Measurements from ENCODE around the gene S100A13.

S100A13 gene

GRCh38 chr1:153628638-153629342, 1.5 kb upstream of the S100A13 start:
- FAIRE-seq (no peak), DNase-seq (ENCODE audit: insufficient read length, low spot score) (no peak)
- TF ChIP-seq SPI1 (IDR thresholded peaks at IDR 0.05; ENCODE audit: low read depth, low read length), result no peak
- TF ChIP-seq POLR2AphosphoS5 (IDR thresholded peaks at IDR 0.05; ENCODE audit: low read depth, low read length), result no peak
- TF ChIP-seq POLR2A (IDR thresholded peaks at IDR 0.05; ENCODE audit: low read depth, low read length), result no peak
- TF ChIP-seq PAX5 (IDR thresholded peaks at IDR 0.05; ENCODE audit: insufficient read depth, low read length, severe bottlenecking), result no peak
- no peak for TF ChIP-seq TAF1 (IDR thresholded peaks at IDR 0.05; ENCODE audit: low read depth, low read length)
- no peak for TF ChIP-seq POU2F2 (IDR thresholded peaks at IDR 0.05; ENCODE audit: low read depth, low read length)

DNA sequence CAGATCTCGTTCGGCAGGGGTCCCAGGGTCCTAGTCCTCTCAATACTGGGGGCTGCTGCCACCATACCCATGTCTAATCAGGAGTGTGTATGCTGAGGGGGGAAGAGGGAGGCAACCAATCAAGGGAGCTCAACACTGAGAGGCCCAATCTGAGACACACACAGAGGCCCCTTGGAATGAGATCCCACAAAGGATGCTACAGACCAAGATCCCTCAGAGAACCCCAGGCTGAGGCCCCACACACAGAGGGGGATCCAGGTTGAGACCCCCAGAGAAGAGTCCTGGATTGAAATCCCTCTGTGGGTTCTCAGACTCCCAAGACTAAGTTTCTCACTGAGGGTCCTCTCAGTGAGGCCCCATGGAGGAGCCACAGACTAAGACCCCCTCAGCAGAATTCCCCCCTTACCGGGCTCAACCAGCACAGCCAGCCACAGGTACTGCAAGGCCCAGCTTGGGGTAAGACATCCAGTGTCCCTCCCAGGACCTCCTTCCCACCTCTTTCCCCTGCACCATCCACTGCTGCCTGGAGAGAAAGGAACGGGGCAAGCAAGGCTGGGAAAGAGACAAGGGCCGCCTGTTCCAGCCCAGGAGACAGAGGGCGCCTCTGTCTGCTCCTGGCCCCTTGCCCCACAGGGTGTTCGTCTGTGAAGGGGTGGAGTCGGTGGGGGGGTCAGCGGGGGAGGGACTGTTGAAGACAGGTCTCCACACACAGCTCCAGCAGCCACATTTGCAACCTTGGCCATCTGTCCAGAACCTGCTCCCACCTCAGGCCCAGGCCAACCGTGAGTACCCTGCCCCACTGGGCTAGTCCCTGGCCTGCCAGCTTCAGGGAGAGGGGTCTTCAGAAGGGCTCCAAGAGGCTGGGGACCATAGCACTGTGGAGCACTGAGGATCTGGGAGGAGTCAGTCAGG, 666 bp upstream of the S100A13 start, which contains the start of gene S100A1:
S100A1 (plus strand) TSS at position 720 of the 912 bp plus-strand sequence. CDS start 2,088 bp downstream, outside the sequence.
- TF ChIP-seq PAX5 (IDR thresholded peaks at IDR 0.05; ENCODE audit: insufficient read depth, low read length, severe bottlenecking) (no peak), POLR2AphosphoS5 (IDR thresholded peaks at IDR 0.05; ENCODE audit: low read depth, low read length) (no peak), POLR2A (IDR thresholded peaks at IDR 0.05; ENCODE audit: low read depth, low read length) (no peak), POU2F2 (IDR thresholded peaks at IDR 0.05; ENCODE audit: low read depth, low read length) (no peak), SPI1 (IDR thresholded peaks at IDR 0.05; ENCODE audit: low read depth, low read length) (no peak), TAF1 (IDR thresholded peaks at IDR 0.05; ENCODE audit: low read depth, low read length) (no peak)
- DNase-seq (ENCODE audit: insufficient read length, low spot score), result no peak
- no peak for FAIRE-seq

DNA sequence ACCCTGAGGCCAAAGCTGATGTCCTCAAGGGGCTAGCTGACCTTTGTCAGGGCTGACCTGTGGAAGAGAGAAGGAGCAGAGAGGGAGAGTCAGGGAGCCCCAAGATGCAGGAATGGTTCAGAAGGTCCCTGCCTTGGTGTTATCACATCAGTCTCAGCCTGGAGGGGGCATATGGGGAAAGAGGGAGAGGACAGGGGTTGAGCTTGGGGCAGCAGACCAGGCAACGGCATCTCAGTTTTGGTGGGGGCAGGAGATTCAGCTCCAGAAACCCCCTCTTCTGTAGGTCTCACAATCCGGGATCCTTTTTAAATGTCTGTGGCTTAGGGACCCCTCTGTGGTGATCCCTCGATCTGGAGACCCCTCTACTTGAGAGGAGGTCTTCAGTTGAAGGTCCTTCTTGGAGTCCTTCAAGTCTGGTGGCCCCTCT, 815 bp downstream of the S100A13 start:
- no peak for TF ChIP-seq PAX5 (IDR thresholded peaks at IDR 0.05; ENCODE audit: insufficient read depth, low read length, severe bottlenecking)
- TF ChIP-seq POU2F2 (IDR thresholded peaks at IDR 0.05; ENCODE audit: low read depth, low read length), result no peak
- no peak for FAIRE-seq
- no peak for DNase-seq (ENCODE audit: insufficient read length, low spot score)

DNA sequence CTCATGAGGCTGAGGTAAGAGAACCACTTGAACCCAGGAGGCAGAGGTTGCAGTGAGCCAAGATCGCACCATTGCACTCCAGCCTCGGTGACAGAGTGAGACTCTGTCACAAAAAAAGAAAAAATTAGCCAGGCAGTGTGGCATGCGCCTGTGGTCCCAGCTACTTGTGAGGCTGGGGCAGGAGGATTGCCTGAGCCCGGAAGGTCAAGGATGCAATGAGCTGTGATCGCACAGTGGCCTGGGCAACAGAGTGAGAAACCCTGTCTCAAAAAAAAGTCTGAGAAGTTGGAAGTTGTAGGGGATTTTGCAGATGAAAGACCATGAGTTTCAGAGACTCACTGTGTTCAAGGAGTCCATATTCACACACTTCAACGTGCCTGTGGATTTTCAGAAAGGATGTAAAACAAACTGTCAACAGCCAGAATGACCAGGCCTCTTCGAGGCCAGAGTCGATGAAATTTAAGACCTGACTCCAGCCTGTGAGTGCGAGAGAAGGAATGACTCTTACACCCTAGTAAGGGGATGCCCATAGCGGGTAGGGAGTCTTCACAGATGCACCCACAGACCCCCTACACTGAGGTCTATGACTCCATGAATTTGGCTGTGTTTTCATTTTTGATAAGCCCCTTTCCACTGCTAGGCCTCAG, 2.2 kb downstream of the S100A13 start:
- TF ChIP-seq POLR2A (IDR thresholded peaks at IDR 0.05; ENCODE audit: low read depth, low read length) (no peak), TAF1 (IDR thresholded peaks at IDR 0.05; ENCODE audit: low read depth, low read length) (no peak), PAX5 (IDR thresholded peaks at IDR 0.05; ENCODE audit: insufficient read depth, low read length, severe bottlenecking) (no peak), POU2F2 (IDR thresholded peaks at IDR 0.05; ENCODE audit: low read depth, low read length) (no peak), POLR2AphosphoS5 (IDR thresholded peaks at IDR 0.05; ENCODE audit: low read depth, low read length) (no peak), SPI1 (IDR thresholded peaks at IDR 0.05; ENCODE audit: low read depth, low read length) (no peak)
- no peak for DNase-seq (ENCODE audit: insufficient read length, low spot score)
- FAIRE-seq, result no peak

GRCh38 chr1:153623101-153623500, 4.2 kb downstream of the S100A13 start:
- TF ChIP-seq POU2F2 (IDR thresholded peaks at IDR 0.05; ENCODE audit: low read depth, low read length) (no peak), POLR2AphosphoS5 (IDR thresholded peaks at IDR 0.05; ENCODE audit: low read depth, low read length) (no peak), POLR2A (IDR thresholded peaks at IDR 0.05; ENCODE audit: low read depth, low read length) (no peak)
- DNase-seq (ENCODE audit: insufficient read length, low spot score) (no peak), FAIRE-seq (no peak)

GRCh38 chr1:153619171-153619570, 8.1 kb downstream of the S100A13 start:
- TF ChIP-seq PAX5 (IDR thresholded peaks at IDR 0.05; ENCODE audit: insufficient read depth, low read length, severe bottlenecking) (no peak), POU2F2 (IDR thresholded peaks at IDR 0.05; ENCODE audit: low read depth, low read length) (no peak)
- DNase-seq (ENCODE audit: insufficient read length, low spot score), result no peak
- no peak for FAIRE-seq

DNA sequence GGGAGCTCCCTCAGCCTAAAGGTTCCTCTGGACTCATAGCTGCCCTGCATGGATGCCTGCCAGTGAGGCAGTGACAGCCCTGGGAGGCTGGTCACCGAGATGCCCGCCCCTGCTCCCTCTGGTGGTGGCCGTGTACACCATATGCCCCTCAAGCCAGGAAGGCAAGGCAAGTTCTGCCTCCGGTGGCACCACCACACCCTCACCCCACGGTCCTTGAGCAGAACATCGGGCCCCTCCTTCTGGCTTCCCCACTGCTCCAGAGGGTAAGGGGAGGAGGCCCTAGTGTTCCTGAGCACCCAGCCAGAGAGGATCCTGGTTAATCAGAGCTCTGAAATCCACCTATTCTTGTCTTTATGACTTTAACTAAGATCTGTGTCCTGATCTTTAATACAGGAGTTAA, 9.6 kb downstream of the S100A13 start:
- DNase-seq (ENCODE audit: insufficient read length, low spot score), result no peak
- peak; percentile 31 for FAIRE-seq
- TF ChIP-seq TAF1 (IDR thresholded peaks at IDR 0.05; ENCODE audit: low read depth, low read length), result no peak
- TF ChIP-seq SPI1 (IDR thresholded peaks at IDR 0.05; ENCODE audit: low read depth, low read length), result no peak
- TF ChIP-seq PAX5 (IDR thresholded peaks at IDR 0.05; ENCODE audit: insufficient read depth, low read length, severe bottlenecking), result no peak
- no peak for TF ChIP-seq POLR2A (IDR thresholded peaks at IDR 0.05; ENCODE audit: low read depth, low read length)
- TF ChIP-seq POLR2AphosphoS5 (IDR thresholded peaks at IDR 0.05; ENCODE audit: low read depth, low read length), result no peak
- no peak for TF ChIP-seq POU2F2 (IDR thresholded peaks at IDR 0.05; ENCODE audit: low read depth, low read length)

- DNase-seq (ENCODE audit: insufficient read length, low spot score) (no peak), FAIRE-seq (no peak)
- no peak for TF ChIP-seq POLR2AphosphoS5 (IDR thresholded peaks at IDR 0.05; ENCODE audit: low read depth, low read length)
These were observed 10.4 kb downstream of the S100A13 start for GRCh38 chr1:153616917-153617311.

DNA sequence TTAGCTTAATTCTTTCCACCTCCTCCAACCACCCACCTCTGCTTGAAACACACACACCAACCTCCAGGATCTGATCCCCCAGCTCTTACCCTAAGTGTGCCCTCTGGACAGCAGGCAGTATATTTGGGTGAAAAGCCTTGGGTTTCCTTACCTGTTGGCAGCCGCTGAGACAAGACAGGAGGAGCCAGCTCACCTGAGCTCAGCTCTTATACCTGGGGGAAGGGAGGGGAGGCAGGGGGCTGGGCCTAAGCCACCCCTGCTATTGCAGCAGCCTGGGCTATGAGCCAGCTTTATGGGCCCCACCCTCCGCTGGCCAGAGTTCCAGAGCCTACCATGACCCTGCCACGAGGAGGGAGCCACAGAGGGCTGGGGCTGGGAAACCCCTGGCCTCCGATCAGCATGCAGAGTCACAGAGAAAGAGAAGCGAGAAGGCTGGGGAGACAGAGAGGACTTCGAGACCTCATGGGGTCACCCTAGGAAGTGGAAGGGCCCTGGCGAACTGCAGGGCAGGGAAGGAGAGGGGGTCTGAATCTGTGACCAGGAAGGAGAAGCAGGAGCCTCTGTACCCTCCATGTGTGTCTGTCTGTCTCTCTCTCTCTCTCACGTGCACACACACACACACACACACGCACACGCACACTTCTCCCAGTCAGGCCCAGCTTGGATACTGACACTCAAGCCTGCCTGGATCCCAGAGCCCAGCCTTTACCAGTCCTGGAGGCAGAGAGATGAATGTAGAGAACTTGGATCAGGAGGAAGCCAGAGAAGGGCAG, 11.0 kb downstream of the S100A13 start, which contains the start of gene S100A14:
S100A14 (minus strand) TSS at position 182 of the 773 bp plus-strand sequence. CDS start 467 bp downstream, outside the sequence.
- no peak for DNase-seq (ENCODE audit: insufficient read length, low spot score)
- no peak for TF ChIP-seq POLR2AphosphoS5 (IDR thresholded peaks at IDR 0.05; ENCODE audit: low read depth, low read length)
- TF ChIP-seq SPI1 (IDR thresholded peaks at IDR 0.05; ENCODE audit: low read depth, low read length), result no peak
- FAIRE-seq, result no peak

Measured in GM12891 (cell line).